NCI-H82 treated with DMSO at 0.1 percent for 48 hours (cell line): ENCODE data around the gene CMPK2.

ENCODE experiments used
- DNase-seq: peaks from one replicate; lab custom pipeline; 2025; ENCODE audit not compliant: unreplicated experiment; lab: John Stamatoyannopoulos, UW

Gene CMPK2

GRCh38 chr2:6845903-6846302, 19.8 kb downstream of the CMPK2 start:
- no peak for DNase-seq

- no peak for DNase-seq
These were observed 20.4 kb downstream of the CMPK2 start for GRCh38 chr2:6845312-6845711.

- DNase-seq, result no peak
These were observed 24.0 kb downstream of the CMPK2 start for GRCh38 chr2:6841537-6842287.

GRCh38 chr2:6838673-6839319, 26.9 kb downstream of the CMPK2 start:
- no peak for DNase-seq

GRCh38 chr2:6835467-6835866, 30.2 kb downstream of the CMPK2 start:
- DNase-seq, result no peak

- no peak for DNase-seq
These were observed 31.5 kb downstream of the CMPK2 start for GRCh38 chr2:6834163-6834562.

- no peak for DNase-seq
These were observed 32.5 kb downstream of the CMPK2 start for GRCh38 chr2:6833300-6833604.

- no peak for DNase-seq
These were observed 33.0 kb downstream of the CMPK2 start for GRCh38 chr2:6832596-6833299.

GRCh38 chr2:6831229-6831628, 34.5 kb downstream of the CMPK2 start:
- no peak for DNase-seq

- DNase-seq, result no peak
These were observed 37.5 kb downstream of the CMPK2 start for GRCh38 chr2:6828299-6828584.

- no peak for DNase-seq
These were observed 38.0 kb downstream of the CMPK2 start for GRCh38 chr2:6827566-6828298.

- peak; percentile 10 for DNase-seq
These were observed 39.4 kb downstream of the CMPK2 start for GRCh38 chr2:6826081-6826913.

- no peak for DNase-seq
These were observed 40.7 kb downstream of the CMPK2 start for GRCh38 chr2:6824962-6825361.

- no peak for DNase-seq
These were observed 42.6 kb downstream of the CMPK2 start for GRCh38 chr2:6823111-6823510.

- DNase-seq, result no peak
These were observed 43.3 kb downstream of the CMPK2 start for GRCh38 chr2:6822406-6822805.

- DNase-seq, result no peak
These were observed 44.7 kb downstream of the CMPK2 start for GRCh38 chr2:6820903-6821584.

- no peak for DNase-seq
These were observed 45.5 kb downstream of the CMPK2 start for GRCh38 chr2:6820236-6820635.

- DNase-seq, result no peak
These were observed 46.0 kb downstream of the CMPK2 start for GRCh38 chr2:6819668-6820067.

- no peak for DNase-seq
These were observed 47.7 kb downstream of the CMPK2 start for GRCh38 chr2:6818012-6818411.

GRCh38 chr2:6814869-6815268, 50.8 kb downstream of the CMPK2 start:
- DNase-seq, result no peak
